Chondrocyte (in vitro differentiated cells): ENCODE data around the gene MTHFD1L. TPM values are rescaled to one million over a fixed set of nuclear protein-coding genes. Genes with fewer than 3 reads are reported as not detected.

Source experiments
- DNase-seq: peaks from one replicate; pipeline ENCODE4 v3.0.0; 2021; ENCODE audit warnings: mixed read lengths, low spot score
- H3K27ac Mint-ChIP-seq: one replicate; pipeline ENCODE4 v1.8.0; 2021; ENCODE audit warnings: mild to moderate bottlenecking, moderate library complexity, mixed read lengths; ENCODE audit not compliant: unreplicated experiment
- H3K27me3 Mint-ChIP-seq: 2 replicates; pipeline ENCODE4 v1.8.0; 2021; ENCODE audit warnings: low read depth, mixed read lengths
- H3K36me3 Mint-ChIP-seq: 2 replicates; pipeline ENCODE4 v1.8.0; 2021; ENCODE audit warnings: low read depth, mixed read lengths
- H3K4me1 Mint-ChIP-seq: 2 replicates; pipeline ENCODE4 v1.8.0; 2021; ENCODE audit warnings: low read depth, mild to moderate bottlenecking, mixed read lengths
- H3K4me3 Mint-ChIP-seq: one replicate; pipeline ENCODE4 v1.8.0; 2021; ENCODE audit warnings: mild to moderate bottlenecking, moderate library complexity, mixed read lengths; ENCODE audit not compliant: unreplicated experiment
- H3K9me3 Mint-ChIP-seq: 2 replicates; pipeline ENCODE4 v1.8.0; 2021; ENCODE audit warnings: low read depth, mixed read lengths
- CTCF ChIP-seq: fragments of 200-600 bp; sonication (generic); IDR thresholded peaks from 2 replicates; pipeline ENCODE4 v1.5.0; 2021; ENCODE audit warnings: antibody characterized with exemption, mild to moderate bottlenecking, moderate library complexity
- total RNA-seq: library from RNA; stranded (reverse); gene quantifications from 3 replicates; pipeline ENCODE4 v1.2.1, GENCODE V29; 2021

Gene MTHFD1L
- total RNA-seq, 1 donor from 2014 or later: 93.7 TPM

GRCh38 chr6:150894935-150895552 lies 29.5 kb downstream of the MTHFD1L start:
- Mint-ChIP-seq H3K4me1 (peaks cover 41% of the 10 kb centered on the region), H3K27ac (peak overlapping the region; percentile 55), H3K36me3 (peaks cover 7% of the 10 kb centered on the region), H3K4me3 (no peak overlapping the region), H3K9me3 (no peaks in the 10 kb centered on the region), H3K27me3 (no peaks in the 10 kb centered on the region)
- no peak for DNase-seq
- TF ChIP-seq CTCF: peak; percentile 40

- Mint-ChIP-seq H3K4me3 (no peak overlapping the region), H3K27ac (no peak overlapping the region), H3K4me1 (peaks cover 41% of the 10 kb centered on the region), H3K36me3 (peaks cover 10% of the 10 kb centered on the region), H3K27me3 (no peaks in the 10 kb centered on the region), H3K9me3 (no peaks in the 10 kb centered on the region)
- TF ChIP-seq CTCF: no peak
- DNase-seq: no peak
Observed at GRCh38 chr6:150895928-150896632, 30.6 kb downstream of the MTHFD1L start.

- TF ChIP-seq CTCF: no peak
- no peak overlapping the region for H3K4me3 Mint-ChIP-seq
- DNase-seq: no peak
- no peaks in the 10 kb centered on the region for H3K27me3 Mint-ChIP-seq
- H3K27ac Mint-ChIP-seq: no peak overlapping the region
- no peaks in the 10 kb centered on the region for H3K9me3 Mint-ChIP-seq
- peaks cover 42% of the 10 kb centered on the region for H3K4me1 Mint-ChIP-seq
- peaks cover 10% of the 10 kb centered on the region for H3K36me3 Mint-ChIP-seq
Observed at GRCh38 chr6:150897400-150897943, 32.0 kb downstream of the MTHFD1L start.

- Mint-ChIP-seq H3K36me3 (peaks cover 8% of the 10 kb centered on the region), H3K4me1 (peaks cover 38% of the 10 kb centered on the region), H3K27me3 (no peaks in the 10 kb centered on the region), H3K9me3 (no peaks in the 10 kb centered on the region), H3K4me3 (no peak overlapping the region), H3K27ac (peak overlapping the region; percentile 45)
- no peak for TF ChIP-seq CTCF
- no peak for DNase-seq
Observed at GRCh38 chr6:150898399-150899170, 33.1 kb downstream of the MTHFD1L start.

GRCh38 chr6:150899231-150899630 lies 33.7 kb downstream of the MTHFD1L start:
- DNase-seq: no peak
- H3K27ac Mint-ChIP-seq: no peak overlapping the region
- H3K36me3 Mint-ChIP-seq: peaks cover 8% of the 10 kb centered on the region

More at GRCh38 chr6:150899231-150899630, 33.7 kb downstream of the MTHFD1L start:
- no peak overlapping the region for H3K4me3 Mint-ChIP-seq
- no peaks in the 10 kb centered on the region for H3K9me3 Mint-ChIP-seq
- H3K4me1 Mint-ChIP-seq: peaks cover 37% of the 10 kb centered on the region
- TF ChIP-seq CTCF: no peak
- no peaks in the 10 kb centered on the region for H3K27me3 Mint-ChIP-seq
